B cell (primary cell): Measurements from ENCODE around the gene ROMO1. TPM values are rescaled to one million over a fixed set of nuclear protein-coding genes. Genes with fewer than 3 reads are reported as not detected.
"Not testable (repeated sequence)": the region's sequence is repeated elsewhere in the genome, so short reads cannot be mapped to it uniquely, and the experiment has no call there.

Experiments used
- ATAC-seq: fragments of 200-7000 bp; cut with Tn5 transposase; one replicate; pipeline ENCODE4 v1.10.0; 2021; ENCODE audit warnings: low read depth, mild to moderate bottlenecking, moderate number of reproducible peaks, moderate library complexity
- CTCF ChIA-PET: fragments of 350-600 bp; sonication (Branson Sonifier 250); formaldehyde crosslinking; loops from one replicate; lab custom pipeline; 2021; ENCODE audit warnings: antibody characterized with exemption, inconsistent platforms; lab: Charles Lee
- POLR2A ChIA-PET: fragments of 350-600 bp; sonication (Branson Sonifier 250); formaldehyde crosslinking; loops from one replicate; lab custom pipeline; 2021; ENCODE audit warnings: antibody characterized with exemption; lab: Charles Lee
- DNase-seq: peaks from one replicate; pipeline ENCODE4 v3.0.0; 2013
- H2AFZ ChIP-seq: 2 replicates; pipeline ENCODE4 v1.6.1; 2012; ENCODE audit warnings: mild to moderate bottlenecking, low read depth, low read length; ENCODE audit not compliant: insufficient read depth, poor library complexity, severe bottlenecking
- H3K27ac ChIP-seq, 2 donors: 1 replicate in 1 of 2; 2 replicates in 1 of 2; pipeline ENCODE4 v1.5.1; 2012 to 2013; ENCODE audit warnings: low read length in 2 of 2, mild to moderate bottlenecking in 2 of 2, moderate library complexity in 1 of 2
- H3K27me3 ChIP-seq, 4 experiments: fragments of 200-600 bp in 1 of 4; sonication (generic) in 1 of 4; replicated peaks in 1 of 4; 1 replicate in 2 of 4; 2 replicates in 2 of 4; pipeline versions ENCODE4 v1.6.1 to v1.7.0; 2013 to 2016; ENCODE audit warnings: low read length in 3 of 4, mild to moderate bottlenecking in 2 of 4, mixed read lengths in 1 of 4, moderate library complexity in 1 of 4; ENCODE audit not compliant: insufficient read depth in 4 of 4, control insufficient read depth in 3 of 4; ENCODE audit errors: control extremely low read depth in 1 of 4
- H3K36me3 ChIP-seq, 2 experiments: replicated peaks in 1 of 2; 1 replicate in 1 of 2; 2 replicates in 1 of 2; pipeline versions ENCODE4 v1.6.1 to v1.7.1; 2013; ENCODE audit warnings: low read length in 1 of 2; ENCODE audit not compliant: insufficient read depth in 2 of 2, control insufficient read depth in 1 of 2; ENCODE audit errors: control extremely low read depth in 1 of 2, extremely low read depth in 1 of 2
- H3K4me1 ChIP-seq, 2 donors: fragments of 200-600 bp in 1 of 2; sonication (generic) in 1 of 2; 1 replicate in 1 of 2; 2 replicates in 1 of 2; pipeline versions ENCODE4 v1.5.1 to v1.6.1; 2013 to 2017; ENCODE audit warnings: low read length in 2 of 2; ENCODE audit not compliant: control insufficient read depth in 2 of 2, insufficient read depth in 2 of 2
- H3K4me2 ChIP-seq: replicated peaks from 2 replicates; pipeline ENCODE3; 2012; ENCODE audit warnings: mild to moderate bottlenecking, low read depth, low read length; ENCODE audit not compliant: poor library complexity, severe bottlenecking
- H3K4me3 ChIP-seq, 5 experiments: fragments of 200-600 bp in 1 of 5; sonication (generic) in 1 of 5; 1 replicate in 3 of 5; 2 replicates in 2 of 5; pipeline versions ENCODE4 v1.5.1 to v1.7.0; 2011 to 2016; ENCODE audit warnings: low read length in 4 of 5, mild to moderate bottlenecking in 4 of 5, low read depth in 2 of 5, control low read depth in 1 of 5, moderate library complexity in 1 of 5; ENCODE audit not compliant: insufficient read depth in 1 of 5; ENCODE audit errors: control extremely low read depth in 1 of 5, extremely low read depth in 1 of 5
- H3K79me2 ChIP-seq: fragments of 200-600 bp; sonication (generic); one replicate; pipeline ENCODE4 v1.6.0; 2016; ENCODE audit warnings: low read length; ENCODE audit not compliant: control insufficient read depth, insufficient read depth
- H3K9ac ChIP-seq: fragments of 200-600 bp; sonication (generic); 2 replicates; pipeline ENCODE4 v1.6.1; 2017; ENCODE audit warnings: mild to moderate bottlenecking, low read length, moderate library complexity
- H3K9me3 ChIP-seq, 3 donors: one replicate each; pipeline versions ENCODE4 v1.6.1 to v1.7.1; 2013; ENCODE audit warnings: low read length in 2 of 3; ENCODE audit not compliant: control insufficient read depth in 2 of 3, insufficient read depth in 1 of 3; ENCODE audit errors: control extremely low read depth in 1 of 3
- H4K20me1 ChIP-seq: 2 replicates; pipeline ENCODE4 v1.6.0; 2012; ENCODE audit warnings: mild to moderate bottlenecking, low read length; ENCODE audit not compliant: insufficient read depth, control insufficient read depth, poor library complexity, severe bottlenecking
- H3K27ac Mint-ChIP-seq: one replicate; pipeline ENCODE4 v1.8.0; 2021; ENCODE audit warnings: mixed read lengths
- H3K27me3 Mint-ChIP-seq: one replicate; pipeline ENCODE4 v1.8.0; 2021; ENCODE audit warnings: mixed read lengths
- H3K4me1 Mint-ChIP-seq: one replicate; pipeline ENCODE4 v1.8.0; 2021; ENCODE audit warnings: mixed read lengths
- H3K4me3 Mint-ChIP-seq: one replicate; pipeline ENCODE4 v1.8.0; 2021; ENCODE audit warnings: mixed read lengths
- H3K9me3 Mint-ChIP-seq: one replicate; pipeline ENCODE4 v1.8.0; 2022; ENCODE audit warnings: mixed read lengths; ENCODE audit not compliant: insufficient read depth
- EZH2 ChIP-seq: IDR thresholded peaks from 2 replicates; pipeline ENCODE4 v1.6.1; 2012; ENCODE audit warnings: borderline replicate concordance, low read depth, mild to moderate bottlenecking, moderate library complexity, low read length; ENCODE audit not compliant: insufficient read depth, poor library complexity, severe bottlenecking
- WGBS: methylation state at CpG from one replicate; pipeline ENCODE4 v1.1.5; 2013; ENCODE audit warnings: missing lambda C conversion rate; ENCODE audit not compliant: insufficient coverage; 5-methylcytosine and 5-hydroxymethylcytosine counted together
- intact Hi-C: fragments of 100-400 bp; cut with micrococcal nuclease; formaldehyde crosslinking; loops from one replicate; pipeline ENCODE4 v1.10.0; 2022
- polyA plus RNA-seq: library from polyadenylated mRNA; depleted of rRNA; stranded (reverse); fragments of >200 nt; gene quantifications from 2 replicates; pipeline ENCODE4 v1.2.3, GENCODE V29; 2012
- total RNA-seq, 2 donors: library from RNA; stranded (reverse); fragments of 120-200 nt in 1 of 2; gene quantifications; 1 replicate in 1 of 2; 2 replicates in 1 of 2; pipeline versions ENCODE4 v1.2.3 to v1.2.4, GENCODE V29; 2013 to 2022
- TF ChIP-seq, protein P1 (sequence below): fragments of 200-600 bp; IDR thresholded peaks from one replicate; pipeline ENCODE4 v1.8.0; 2022; ENCODE audit warnings: antibody characterized with exemption, mild to moderate bottlenecking

The ROMO1 gene
- total and polyA plus RNA-seq, 2 donors (not counting 1 experiment from before 2014, with no cell fraction given), result 38.1 to 145 TPM

- H3K4me1 Mint-ChIP-seq, result peaks cover 15% of the 10 kb centered on the region
- H3K4me3 Mint-ChIP-seq, result no peak overlapping the region
- Histone ChIP-seq H4K20me1 (peaks cover 32% of the 10 kb centered on the region), H2AFZ (no peak overlapping the region), H3K4me2 (no peak overlapping the region), H3K9me3 (no peaks in the 10 kb centered on the region), H3K27me3 (no peaks in the 10 kb centered on the region), H3K27ac (no peak overlapping the region), H3K36me3 (peaks cover 22 to 70% of the 10 kb centered on the region in 2 experiments), H3K4me3 (no peak overlapping the region), H3K4me1 (peaks cover 7 to 8% of the 10 kb centered on the region in 2 donors), H3K79me2 (peaks cover 19% of the 10 kb centered on the region), H3K9ac (no peak overlapping the region)
- no CpG with 5 or more reads among the region's 5 CpGs for WGBS
- ChIA-PET CTCF (no interaction called here), POLR2A (interaction anchor here (0.6 to 0.7 kb wide), 4 partner anchors 39 to 256 kb away, joined by 3 to 4 read pairs (median 4); no protein-coding TSS in a partner anchor)
- H3K27ac Mint-ChIP-seq, result no peak overlapping the region
- no peak for ATAC-seq
- intact Hi-C loops, result no loop called here
- H3K27me3 Mint-ChIP-seq, result no peaks in the 10 kb centered on the region
- peak; percentile 20 for DNase-seq
- TF ChIP-seq, protein P1, sequence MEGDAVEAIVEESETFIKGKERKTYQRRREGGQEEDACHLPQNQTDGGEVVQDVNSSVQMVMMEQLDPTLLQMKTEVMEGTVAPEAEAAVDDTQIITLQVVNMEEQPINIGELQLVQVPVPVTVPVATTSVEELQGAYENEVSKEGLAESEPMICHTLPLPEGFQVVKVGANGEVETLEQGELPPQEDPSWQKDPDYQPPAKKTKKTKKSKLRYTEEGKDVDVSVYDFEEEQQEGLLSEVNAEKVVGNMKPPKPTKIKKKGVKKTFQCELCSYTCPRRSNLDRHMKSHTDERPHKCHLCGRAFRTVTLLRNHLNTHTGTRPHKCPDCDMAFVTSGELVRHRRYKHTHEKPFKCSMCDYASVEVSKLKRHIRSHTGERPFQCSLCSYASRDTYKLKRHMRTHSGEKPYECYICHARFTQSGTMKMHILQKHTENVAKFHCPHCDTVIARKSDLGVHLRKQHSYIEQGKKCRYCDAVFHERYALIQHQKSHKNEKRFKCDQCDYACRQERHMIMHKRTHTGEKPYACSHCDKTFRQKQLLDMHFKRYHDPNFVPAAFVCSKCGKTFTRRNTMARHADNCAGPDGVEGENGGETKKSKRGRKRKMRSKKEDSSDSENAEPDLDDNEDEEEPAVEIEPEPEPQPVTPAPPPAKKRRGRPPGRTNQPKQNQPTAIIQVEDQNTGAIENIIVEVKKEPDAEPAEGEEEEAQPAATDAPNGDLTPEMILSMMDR, result no peak
- no peak for TF ChIP-seq EZH2
- no peaks in the 10 kb centered on the region for H3K9me3 Mint-ChIP-seq
These were observed 5.5 kb downstream of the ROMO1 start for GRCh38 chr20:35704514-35705261.

DNA sequence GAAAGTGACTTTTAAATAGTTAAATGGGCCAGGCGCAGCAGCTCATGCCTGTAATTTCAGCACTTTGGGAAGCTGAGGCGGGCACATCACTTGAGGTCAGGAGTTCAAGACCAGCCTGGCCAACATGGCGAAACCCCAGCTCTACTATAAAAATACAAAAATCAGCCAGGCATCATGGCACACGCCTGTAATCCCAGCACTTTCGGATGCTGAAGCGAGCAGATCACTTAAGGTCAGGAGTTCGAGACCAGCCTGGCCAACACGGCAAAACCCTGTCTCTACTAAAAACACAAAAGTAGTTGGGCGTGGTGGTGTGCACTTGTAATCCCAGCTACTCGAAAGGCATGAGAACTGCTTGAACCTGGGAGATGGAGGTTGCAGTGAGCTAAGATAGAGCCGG, 6.7 kb downstream of the ROMO1 start:
- H3K4me2 ChIP-seq, H3K4me1 ChIP-seq, H3K4me3 Mint-ChIP-seq, H3K9me3 Mint-ChIP-seq, intact Hi-C loops, H3K27me3 ChIP-seq, H2AFZ ChIP-seq, H3K27ac Mint-ChIP-seq, POLR2A ChIA-PET, ATAC-seq, H3K4me3 ChIP-seq, H3K27ac ChIP-seq, H3K9ac ChIP-seq, H3K27me3 Mint-ChIP-seq, H3K9me3 ChIP-seq: not testable (repeated sequence)
- H3K4me1 Mint-ChIP-seq, result peaks cover 11% of the 10 kb centered on the region
- peaks cover 32% of the 10 kb centered on the region for H4K20me1 ChIP-seq
- 93% methylated on average over 7 of the region's 11 CpGs for WGBS
- CTCF ChIA-PET, result interaction anchor here (0.6 to 1.6 kb wide), 2 partner anchors 9 to 79 kb away, joined by 3 read pairs; no protein-coding TSS in a partner anchor
- DNase-seq, result peak; percentile 12
- H3K79me2 ChIP-seq, result peaks cover 25% of the 10 kb centered on the region
- peaks cover 22 to 82% of the 10 kb centered on the region in 2 experiments for H3K36me3 ChIP-seq

DNA sequence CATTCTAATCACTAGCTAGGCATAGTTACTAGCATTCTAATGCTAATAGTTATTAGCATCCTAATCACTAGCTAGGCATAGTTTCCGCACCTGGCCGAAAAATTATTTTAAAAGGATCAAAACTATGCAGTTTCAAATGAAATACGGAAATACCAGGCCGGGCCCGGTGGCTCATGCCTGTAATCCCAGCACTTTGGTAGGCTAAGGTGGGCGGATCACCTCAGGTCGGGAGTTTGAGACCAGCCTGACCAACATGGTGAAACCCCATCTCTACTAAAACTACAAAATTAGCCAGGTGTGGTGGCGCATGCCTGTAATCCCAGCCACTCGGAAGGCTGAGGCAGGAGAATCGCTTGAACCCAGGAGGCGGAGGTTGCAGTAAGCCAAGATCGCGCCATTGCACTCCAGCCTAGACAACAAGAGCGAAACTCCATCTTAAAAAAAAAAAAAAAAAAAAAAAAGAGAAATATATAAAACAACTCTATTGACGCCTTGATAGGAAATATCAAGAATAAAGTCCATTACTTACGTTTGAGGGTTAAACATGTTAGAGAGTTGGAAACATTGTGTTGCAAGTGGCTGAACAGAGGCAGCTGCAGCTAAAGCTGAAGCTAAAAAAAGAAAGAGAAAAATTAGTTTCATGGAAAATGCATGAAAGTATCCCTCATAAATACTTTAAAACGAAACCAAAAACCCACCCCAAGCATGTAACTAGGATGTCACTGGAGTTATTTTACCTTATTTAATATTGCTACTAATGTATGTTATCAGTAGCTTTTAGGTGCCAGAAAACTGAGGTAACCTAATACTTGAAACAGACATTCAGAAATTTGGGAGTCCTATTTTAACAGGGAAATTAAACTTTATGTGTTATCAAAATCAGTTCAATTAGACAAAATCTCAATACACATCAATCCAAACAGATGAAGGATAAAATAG, 7.7 kb downstream of the ROMO1 start:
- H3K36me3 ChIP-seq, result peaks cover 23 to 91% of the 10 kb centered on the region in 2 experiments
- H3K9me3 Mint-ChIP-seq, H3K4me3 ChIP-seq, H3K27me3 Mint-ChIP-seq, H2AFZ ChIP-seq, ATAC-seq, POLR2A ChIA-PET, H3K9me3 ChIP-seq, intact Hi-C loops, H3K27ac Mint-ChIP-seq, H3K9ac ChIP-seq, H3K4me1 ChIP-seq, H3K27ac ChIP-seq, H3K4me2 ChIP-seq, H3K27me3 ChIP-seq, H3K4me3 Mint-ChIP-seq: not testable (repeated sequence)
- peaks cover 29% of the 10 kb centered on the region for H3K79me2 ChIP-seq
- CTCF ChIA-PET, result interaction anchor here (0.6 to 1.6 kb wide), 2 partner anchors 10 to 78 kb away, joined by 3 read pairs; no protein-coding TSS in a partner anchor
- 98% methylated on average over 6 of the region's 17 CpGs for WGBS
- peaks cover 18% of the 10 kb centered on the region for H3K4me1 Mint-ChIP-seq
- DNase-seq, result peak; percentile 7
- H4K20me1 ChIP-seq, result peaks cover 37% of the 10 kb centered on the region
